ENCODE results near the gene ALG9.
A peak's percentile ranks its signal among the peaks of the same experiment; 100 is the strongest.
"Not testable (repeated sequence)": the region's sequence is repeated elsewhere in the genome, so short reads cannot be mapped to it uniquely, and the experiment has no call there.

ALG9 gene

GRCh38 chr11:111870886-111871692 is at the start of gene ALG9:
ALG9 (minus strand) TSS chr11:111871581; CDS start chr11:111871482, 99 bp downstream.
- DNase-seq, result peak; percentile 95

- DNase-seq, result no peak
Measured at GRCh38 chr11:111920908-111921307, 49.5 kb upstream of the ALG9 start.

GRCh38 chr11:111918390-111919256 is 47.2 kb upstream of the ALG9 start, which contains the start of gene C11orf52:
C11orf52 (plus strand) TSS chr11:111918913; CDS start chr11:111918973, 60 bp downstream.
- DNase-seq, result peak; percentile 99

- DNase-seq, result no peak
Measured at GRCh38 chr11:111917788-111918187, 46.4 kb upstream of the ALG9 start.

- no peak for DNase-seq
Measured at GRCh38 chr11:111917312-111917711, 45.9 kb upstream of the ALG9 start.

GRCh38 chr11:111916768-111917167 is 45.4 kb upstream of the ALG9 start:
- no peak for DNase-seq

- no peak for DNase-seq
Measured at GRCh38 chr11:111913997-111914396, 42.6 kb upstream of the ALG9 start.

- DNase-seq, result no peak
Measured at GRCh38 chr11:111913031-111913861, 41.9 kb upstream of the ALG9 start.

- no peak for DNase-seq
Measured at GRCh38 chr11:111912535-111912934, 41.2 kb upstream of the ALG9 start, which contains the start of gene HSPB2. HSPB2 (plus strand) TSS chr11:111912734; CDS start chr11:111912830, 96 bp downstream.

- DNase-seq, result no peak
Measured at GRCh38 chr11:111911563-111912401, 40.4 kb upstream of the ALG9 start, which contains the start of gene CRYAB. CRYAB (minus strand) TSS chr11:111911770; CDS start chr11:111911724, 46 bp downstream.

GRCh38 chr11:111910676-111911562 is 39.5 kb upstream of the ALG9 start:
- no peak for DNase-seq

- DNase-seq, result no peak
Measured at GRCh38 chr11:111909378-111909777, 38.0 kb upstream of the ALG9 start.

- no peak for DNase-seq
Measured at GRCh38 chr11:111908639-111909305, 37.4 kb upstream of the ALG9 start.

GRCh38 chr11:111906680-111907079 is 35.3 kb upstream of the ALG9 start:
- no peak for DNase-seq

GRCh38 chr11:111905411-111905810 is 34.0 kb upstream of the ALG9 start:
- no peak for DNase-seq

- DNase-seq, result no peak
Measured at GRCh38 chr11:111886844-111887243, 15.5 kb upstream of the ALG9 start.

- no peak for DNase-seq
Measured at GRCh38 chr11:111886032-111886431, 14.7 kb upstream of the ALG9 start.

GRCh38 chr11:111885053-111885452 is 13.7 kb upstream of the ALG9 start:
- DNase-seq, result not testable (repeated sequence)

GRCh38 chr11:111882202-111882601 is 10.8 kb upstream of the ALG9 start:
- DNase-seq, result no peak

- DNase-seq, result no peak
Measured at GRCh38 chr11:111879637-111879960, 8.2 kb upstream of the ALG9 start.
